A549 (cell line): ENCODE results near the gene KRTCAP2. TPM values are rescaled to one million over a fixed set of nuclear protein-coding genes. Genes with fewer than 3 reads are reported as not detected.

Source experiments
- ATAC-seq, 2 experiments: fragments of 200-7000 bp in 1 of 2; fragments of >200 bp in 1 of 2; cut with Nextera tagmentation in 1 of 2; cut with Tn5 transposase in 1 of 2; 3 replicates each; pipeline versions ENCODE4 v1.8.0 to v1.9.1; 2018 to 2020; ENCODE audit warnings: mild to moderate bottlenecking in 1 of 2, moderate library complexity in 1 of 2
- CTCF ChIA-PET: fragments of 300-600 bp; sonication (Branson Sonifier 250); formaldehyde crosslinking; extraction: SDS; loops from one replicate; lab custom pipeline; 2021; ENCODE audit warnings: antibody characterized with exemption, inconsistent platforms; lab: Yijun Ruan, JAX
- POLR2A ChIA-PET: fragments of 350-600 bp; formaldehyde crosslinking; extraction: SDS; loops from one replicate; lab custom pipeline; 2021; ENCODE audit warnings: antibody characterized with exemption, inconsistent platforms; lab: Yijun Ruan, JAX
- DNase-seq, 2 experiments: peaks; one replicate each; pipeline versions ENCODE4 v3.0.0 to v3.0.0-alpha.2; 2011 to 2016; ENCODE audit warnings: low read depth in 1 of 2, low spot score in 1 of 2
- FAIRE-seq: peaks from 2 replicates; lab custom pipeline; 2011; peaks lifted over from hg19 to GRCh38; lab: Jason Lieb, UNC
- H3K27ac ChIP-seq, 2 experiments: fragments of >200 bp; sonication (Bioruptor Twin); formaldehyde crosslinking; 3 replicates each; pipeline ENCODE4 v1.5.1; 2016 to 2017
- H3K4me1 ChIP-seq: fragments of >200 bp; sonication (Bioruptor Twin); formaldehyde crosslinking; 3 replicates; pipeline ENCODE4 v1.6.1; 2016
- H3K4me2 ChIP-seq: fragments of >200 bp; sonication (Bioruptor Twin); formaldehyde crosslinking; 3 replicates; pipeline ENCODE4 v1.6.1; 2016
- H3K4me3 ChIP-seq: fragments of >200 bp; sonication (Bioruptor Twin); formaldehyde crosslinking; 3 replicates; pipeline ENCODE4 v1.5.1; 2016
- H3K9me3 ChIP-seq: fragments of >200 bp; sonication (Bioruptor Twin); formaldehyde crosslinking; 3 replicates; pipeline ENCODE4 v1.6.1; 2016
- ATOH8 ChIP-seq: fragments of 250-450 bp; sonication (Bioruptor Pico); IDR thresholded peaks from 2 replicates; pipeline ENCODE4 v1.5.0; 2020; ENCODE audit warnings: low read depth, mild to moderate bottlenecking, moderate library complexity
- BHLHE40 ChIP-seq: IDR thresholded peaks from 2 replicates; pipeline ENCODE4 v1.6.1; 2012; ENCODE audit warnings: low read depth, low read length, inconsistent platforms
- CTCF ChIP-seq: fragments of >200 bp; sonication (Bioruptor Twin); formaldehyde crosslinking; IDR thresholded peaks from 3 replicates; pipeline ENCODE4 v1.5.1; 2016
- EHF ChIP-seq: fragments of 250-450 bp; sonication (Bioruptor Pico); IDR thresholded peaks from 2 replicates; pipeline ENCODE4 v1.5.0; 2020; ENCODE audit warnings: mild to moderate bottlenecking
- FOSB ChIP-seq: fragments of 250-450 bp; sonication (Bioruptor Pico); IDR thresholded peaks from 2 replicates; pipeline ENCODE4 v1.5.0; 2020; ENCODE audit warnings: mild to moderate bottlenecking, moderate library complexity
- FOSL2 ChIP-seq, 2 experiments: fragments of 450-650 bp in 1 of 2; fragments of >200 bp in 1 of 2; sonication (Bioruptor Twin) in 1 of 2; formaldehyde crosslinking; IDR thresholded peaks; 2 replicates each; pipeline versions ENCODE4 v1.5.0 to v1.6.1; 2016 to 2020; ENCODE audit warnings: mild to moderate bottlenecking in 1 of 2, moderate library complexity in 1 of 2
- FOXS1 ChIP-seq: fragments of 250-450 bp; sonication (Bioruptor Pico); IDR thresholded peaks from 2 replicates; pipeline ENCODE4 v1.5.0; 2020; ENCODE audit warnings: mild to moderate bottlenecking, moderate library complexity
- MAFK ChIP-seq: fragments of 450-650 bp; IDR thresholded peaks from 2 replicates; pipeline ENCODE4 v1.6.1; 2014; ENCODE audit not compliant: partially characterized antibody
- MYC ChIP-seq: IDR thresholded peaks from 2 replicates; pipeline ENCODE4 v1.6.1; 2012; ENCODE audit warnings: mild to moderate bottlenecking, inconsistent platforms, low read length, improper control_type of control experiment, borderline replicate concordance
- NR3C1 ChIP-seq: fragments of >200 bp; sonication (Bioruptor Twin); formaldehyde crosslinking; IDR thresholded peaks from 3 replicates; pipeline ENCODE4 v1.6.1; 2017
- PHF8 ChIP-seq: fragments of 200-600 bp; sonication (generic); IDR thresholded peaks from 2 replicates; pipeline ENCODE4 v1.6.1; 2016; ENCODE audit warnings: low read depth, mild to moderate bottlenecking, antibody characterized with exemption, moderate library complexity, borderline replicate concordance
- RAD21 ChIP-seq, 2 experiments: fragments of >200 bp in 1 of 2; sonication (Bioruptor Twin) in 1 of 2; formaldehyde crosslinking in 1 of 2; IDR thresholded peaks in 1 of 2; conservative IDR thresholded peaks in 1 of 2; 2 replicates in 1 of 2; 3 replicates in 1 of 2; pipeline ENCODE4 v1.6.1; 2012 to 2018; ENCODE audit warnings: inconsistent platforms in 1 of 2
- RCOR1 ChIP-seq: fragments of 150-350 bp; IDR thresholded peaks from 2 replicates; pipeline ENCODE4 v1.6.1; 2014; ENCODE audit warnings: antibody characterized with exemption, low read length, low read depth
- REST ChIP-seq: fragments of 200-600 bp; sonication (generic); IDR thresholded peaks from 2 replicates; pipeline ENCODE4 v1.6.1; 2016; ENCODE audit warnings: antibody characterized with exemption, mild to moderate bottlenecking, moderate library complexity
- WGBS: methylation state at CpG from one replicate; pipeline ENCODE4 v1.1.6; 2017; ENCODE audit errors: missing lambda C conversion rate; 5-methylcytosine and 5-hydroxymethylcytosine counted together
- polyA plus RNA-seq, 4 experiments: library from polyadenylated mRNA; depleted of rRNA in 3 of 4; stranded (reverse); fragments of >200 nt; fragmentation: RNase III in 1 of 4; extraction: RNeasy Plus Mini Kit Qiagen cat#74134 plus additional on column Dnase treatment in 1 of 4; gene quantifications; 2 replicates in 3 of 4; 3 replicates in 1 of 4; pipeline ENCODE4 v1.2.3, GENCODE V29; 2011 to 2017
- TF ChIP-seq, protein P1 (sequence below): fragments of >200 bp; sonication (Bioruptor Twin); formaldehyde crosslinking; IDR thresholded peaks from 3 replicates; pipeline ENCODE4 v1.6.1; 2016
- TF ChIP-seq, protein P2 (sequence below): IDR thresholded peaks from 2 replicates; pipeline ENCODE4 v1.6.1; 2012

Gene KRTCAP2
- polyA plus RNA-seq, 2 of the 4 experiments (the other 2 are of a cell fraction), result 154 to 217 TPM

GRCh38 chr1:155124503-155125463 is 48.3 kb downstream of the KRTCAP2 start (continued):
- TF ChIP-seq CTCF, result no peak
- no peak for TF ChIP-seq MYC
- TF ChIP-seq PHF8, result no peak
- 0 out of 2 replicates have a peak, but pooled peaks have one; percentile 64 for TF ChIP-seq ATOH8 (CRISPR knock-in tag)
- no peak for TF ChIP-seq RCOR1
- no peak for TF ChIP-seq FOSB (CRISPR knock-in tag)
- TF ChIP-seq, protein P1, sequence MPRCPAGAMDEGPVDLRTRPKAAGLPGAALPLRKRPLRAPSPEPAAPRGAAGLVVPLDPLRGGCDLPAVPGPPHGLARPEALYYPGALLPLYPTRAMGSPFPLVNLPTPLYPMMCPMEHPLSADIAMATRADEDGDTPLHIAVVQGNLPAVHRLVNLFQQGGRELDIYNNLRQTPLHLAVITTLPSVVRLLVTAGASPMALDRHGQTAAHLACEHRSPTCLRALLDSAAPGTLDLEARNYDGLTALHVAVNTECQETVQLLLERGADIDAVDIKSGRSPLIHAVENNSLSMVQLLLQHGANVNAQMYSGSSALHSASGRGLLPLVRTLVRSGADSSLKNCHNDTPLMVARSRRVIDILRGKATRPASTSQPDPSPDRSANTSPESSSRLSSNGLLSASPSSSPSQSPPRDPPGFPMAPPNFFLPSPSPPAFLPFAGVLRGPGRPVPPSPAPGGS, result 0 out of 3 replicates have a peak, but pooled peaks have one; percentile 19
- TF ChIP-seq, protein P2, sequence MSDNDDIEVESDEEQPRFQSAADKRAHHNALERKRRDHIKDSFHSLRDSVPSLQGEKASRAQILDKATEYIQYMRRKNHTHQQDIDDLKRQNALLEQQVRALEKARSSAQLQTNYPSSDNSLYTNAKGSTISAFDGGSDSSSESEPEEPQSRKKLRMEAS, result peak; percentile 78
- TF ChIP-seq MAFK, result no peak

DNA sequence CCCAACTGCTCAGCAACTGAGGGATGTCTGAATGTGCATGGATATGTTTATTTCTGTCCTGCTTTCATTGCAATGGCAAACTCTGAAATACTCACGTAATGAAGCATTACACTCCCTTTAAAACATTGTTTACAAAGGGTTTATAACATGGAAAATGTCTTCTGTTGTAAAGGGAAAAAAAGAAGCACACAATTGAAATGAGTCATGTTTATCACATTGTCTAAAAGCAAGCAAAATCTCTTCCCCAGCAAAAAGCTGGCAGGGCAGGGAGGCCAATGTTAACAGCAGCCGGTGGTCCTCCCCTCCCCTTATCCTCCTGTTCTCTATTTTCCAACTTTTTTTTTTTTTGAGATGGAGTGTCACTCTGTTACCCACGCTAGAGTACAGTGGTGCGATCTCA is 49.3 kb downstream of the KRTCAP2 start:
- no peak overlapping the region for H3K4me3 ChIP-seq
- CTCF ChIA-PET, result interaction anchor here (0.8 to 19.7 kb wide), 8 partner anchors 12 to 80 kb away, joined by 3 to 309 read pairs (median 8); partner anchors contain the start of genes KRTCAP2 and SLC50A1
- FAIRE-seq, result no peak
- WGBS, result 46% methylated on average over 4 of the region's 4 CpGs
- DNase-seq, result peak in 1 of 2 experiments; percentile 38
- no peak for ATAC-seq
- TF ChIP-seq BHLHE40 (no peak), FOXS1 (CRISPR knock-in tag) (no peak), NR3C1 (no peak), FOSL2 (IDR thresholded peaks at IDR 0.05) (no peak), FOSL2 (CRISPR knock-in tag; IDR thresholded peaks at IDR 0.05) (peak; percentile 69), REST (no peak), RAD21 (conservative IDR thresholded peaks at IDR 0.05 in 1 of 2, IDR thresholded peaks at IDR 0.05 in 1 of 2) (no peak), EHF (no peak)
- TF ChIP-seq, protein P1, result no peak
- no peaks in the 10 kb centered on the region for H3K9me3 ChIP-seq
- H3K4me1 ChIP-seq, result peaks cover 38% of the 10 kb centered on the region
- POLR2A ChIA-PET, result interaction anchor here (1.0 to 1.3 kb wide), 2 partner anchors 11 to 71 kb away, joined by 3 to 4 read pairs; partner anchors contain the start of gene SLC50A1
- H3K4me2 ChIP-seq, result peak overlapping the region; percentile 89
- H3K27ac ChIP-seq, result peak overlapping the region; percentile 80 to 90
